Right cardiac atrium (tissue), 5 donors: ENCODE measurements around the gene NUP210. TPM values are rescaled to one million over a fixed set of nuclear protein-coding genes. Genes with fewer than 3 reads are reported as not detected.

ENCODE experiments used
- ATAC-seq, 2 donors: fragments of 200-7000 bp; cut with Tn5 transposase; one replicate each; pipeline versions ENCODE4 v1.8.0 to v1.9.1; 2020; ENCODE audit warnings: moderate library complexity in 2 of 2, mild to moderate bottlenecking in 1 of 2
- DNase-seq, 3 donors: peaks; one replicate each; pipeline ENCODE4 v3.0.0-alpha.2; 2020
- H3K27ac ChIP-seq: one replicate; pipeline ENCODE4 v1.5.1; 2013; ENCODE audit warnings: mild to moderate bottlenecking, low read length, control low read depth, moderate library complexity
- H3K27me3 ChIP-seq: one replicate; pipeline ENCODE4 v1.6.1; 2013; ENCODE audit not compliant: control insufficient read depth, insufficient read depth
- H3K4me1 ChIP-seq: one replicate; pipeline ENCODE4 v1.6.1; 2013; ENCODE audit warnings: low read length; ENCODE audit not compliant: control insufficient read depth, insufficient read depth
- H3K4me3 ChIP-seq: one replicate; pipeline ENCODE4 v1.5.1; 2013; ENCODE audit warnings: low read length, control low read depth
- H3K9me3 ChIP-seq: one replicate; pipeline ENCODE4 v1.6.1; 2013; ENCODE audit warnings: low read length; ENCODE audit not compliant: control insufficient read depth
- WGBS: extraction: QIAGEN DNeasy Blood & Tissue Kit; methylation state at CpG from one replicate; pipeline ENCODE4 v1.1.7; 2013; 5-methylcytosine and 5-hydroxymethylcytosine counted together
- intact Hi-C, 4 donors: fragments of 100-400 bp; cut with DNase I; formaldehyde crosslinking; loops; one replicate each; pipeline versions ENCODE4 v1.11.0 to v1.14.0; 2022 to 2023
- polyA plus RNA-seq: library from polyadenylated mRNA; stranded (reverse); fragments of 200-250 nt; gene quantifications from one replicate; pipeline ENCODE4 v1.2.3, GENCODE V29; 2013
- total RNA-seq, 4 donors: library from RNA; stranded (reverse); fragmentation: NEBNext Ultra II Directional; extraction: Animal tissue kit (Norgen Biotek cat#: 25700); gene quantifications; one replicate each; pipeline ENCODE4 v1.2.1, GENCODE V29; 2021
- donor health status: healthy with polysubstance abuse.
- donor health status: DM: no; HTN: yes; CAD: no.
- donor health status: DM: no; HTN: no; CAD: no.
- donor health status: DM: no; HTN: yes; CAD: no; lungs with severe emphysema.
- donor health status: DM: yes; HTN: yes; CAD: no.

Gene NUP210
- total and polyA plus RNA-seq, 5 donors: 2.0 to 5.9 (median 3.3) TPM

GRCh38 chr3:13403847-13404246, 16.3 kb downstream of the NUP210 start:
- intact Hi-C loops: no loop called here
- ATAC-seq (peak; percentile 14 to 79), DNase-seq (no peak)
- H3K27ac ChIP-seq: no peak overlapping the region
- WGBS: 60% methylated on average over 6 of the region's 6 CpGs
- no peaks in the 10 kb centered on the region for H3K27me3 ChIP-seq
- H3K4me1 ChIP-seq: no peaks in the 10 kb centered on the region
- no peaks in the 10 kb centered on the region for H3K9me3 ChIP-seq
- H3K4me3 ChIP-seq: no peak overlapping the region

DNA sequence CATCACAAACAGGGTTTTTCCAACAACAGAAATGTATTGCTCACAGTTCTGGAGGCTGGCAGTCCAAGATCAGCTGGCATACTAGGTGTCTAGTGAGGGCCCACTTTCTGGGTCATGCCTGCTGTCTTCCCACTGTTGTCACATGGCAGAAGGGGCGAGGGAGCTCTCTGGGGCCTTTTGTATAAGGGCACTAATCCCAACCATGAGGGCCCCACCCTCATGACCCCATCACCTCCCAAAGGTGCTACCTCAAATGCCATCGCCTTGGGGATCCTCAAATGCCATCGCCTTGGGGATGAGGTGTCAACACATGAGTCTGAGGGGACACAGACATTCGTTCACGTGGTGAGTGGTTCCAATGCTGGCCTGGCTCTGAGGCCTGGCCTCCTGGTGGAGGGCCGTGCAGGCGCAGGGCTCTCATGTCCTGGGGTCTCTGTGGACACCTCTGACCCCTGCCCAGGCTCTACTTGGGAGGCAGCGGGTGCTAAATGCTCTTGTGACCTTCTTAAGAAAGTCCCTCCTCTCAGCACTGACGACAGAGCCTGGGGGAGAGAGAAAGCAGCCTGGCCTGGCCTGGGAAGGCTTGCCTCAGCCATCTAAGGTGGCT, 16.8 kb downstream of the NUP210 start:
- Histone ChIP-seq H3K4me1 (no peaks in the 10 kb centered on the region), H3K4me3 (no peak overlapping the region), H3K27ac (no peak overlapping the region), H3K27me3 (no peaks in the 10 kb centered on the region), H3K9me3 (no peaks in the 10 kb centered on the region)
- ATAC-seq: no peak
- 89% methylated on average over 9 of the region's 9 CpGs for WGBS
- no peak for DNase-seq
- intact Hi-C loops: no loop called here

DNA sequence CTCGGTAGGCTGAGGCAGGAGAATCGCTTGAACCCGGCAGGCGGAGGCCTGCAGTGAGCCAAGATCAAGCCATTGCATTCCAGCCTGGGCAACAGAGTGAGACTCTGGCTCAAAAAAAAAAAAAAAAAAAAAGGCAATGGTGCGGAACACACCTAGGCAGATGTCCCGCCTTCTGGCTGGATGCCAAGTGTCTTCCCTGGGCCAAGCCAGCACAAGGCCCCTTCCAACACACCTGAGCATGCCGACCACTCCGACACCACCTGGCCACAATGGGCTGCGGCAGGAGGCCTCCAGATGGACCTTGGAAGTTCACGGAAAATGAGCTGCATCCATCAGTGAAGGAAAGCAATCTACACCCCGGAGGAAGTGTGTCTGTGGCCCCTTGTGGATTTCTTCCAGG, 19.0 kb downstream of the NUP210 start:
- ATAC-seq (no peak), DNase-seq (peak in 1 of 3 donors; percentile 56)
- intact Hi-C loops: no loop called here
- Histone ChIP-seq H3K27me3 (no peaks in the 10 kb centered on the region), H3K4me1 (no peaks in the 10 kb centered on the region), H3K4me3 (no peak overlapping the region), H3K27ac (no peak overlapping the region), H3K9me3 (no peaks in the 10 kb centered on the region)
- 94% methylated on average over 10 of the region's 11 CpGs for WGBS

- Histone ChIP-seq H3K4me1 (no peaks in the 10 kb centered on the region), H3K4me3 (no peak overlapping the region), H3K27ac (no peak overlapping the region), H3K27me3 (no peaks in the 10 kb centered on the region), H3K9me3 (no peaks in the 10 kb centered on the region)
- ATAC-seq (no peak), DNase-seq (no peak)
- intact Hi-C loops: no loop called here
- 70% methylated on average over 13 of the region's 13 CpGs for WGBS
Observed at GRCh38 chr3:13400114-13400673, 19.9 kb downstream of the NUP210 start.

- WGBS: 94% methylated on average over 12 of the region's 12 CpGs
- no peaks in the 10 kb centered on the region for H3K9me3 ChIP-seq
- DNase-seq (no peak), ATAC-seq (no peak)
- no peak overlapping the region for H3K4me3 ChIP-seq
- H3K27me3 ChIP-seq: no peaks in the 10 kb centered on the region
- intact Hi-C loops: no loop called here
- H3K27ac ChIP-seq: no peak overlapping the region
- H3K4me1 ChIP-seq: no peaks in the 10 kb centered on the region
Observed at GRCh38 chr3:13399603-13400002, 20.5 kb downstream of the NUP210 start.

DNA sequence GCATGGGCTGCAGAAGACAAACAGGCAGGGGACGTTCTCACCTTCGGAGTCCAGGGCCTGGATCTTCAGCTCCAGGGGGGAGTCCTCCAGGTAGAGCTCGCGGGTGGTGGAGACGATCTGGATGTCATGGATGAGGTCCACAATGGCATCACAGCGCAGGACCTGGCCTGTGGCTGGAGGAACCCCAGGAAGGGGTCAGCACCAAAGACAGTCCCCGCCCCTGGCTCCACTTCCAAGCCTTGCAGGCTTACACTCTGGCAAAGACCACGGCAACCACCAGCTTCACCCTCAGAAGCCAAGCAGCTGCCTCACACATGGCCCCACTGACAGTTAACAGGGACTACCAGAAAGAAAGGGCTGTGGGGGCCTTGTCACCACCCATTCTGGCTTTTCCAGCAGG, 22.8 kb downstream of the NUP210 start:
- intact Hi-C loops: no loop called here
- Histone ChIP-seq H3K9me3 (no peaks in the 10 kb centered on the region), H3K4me3 (no peak overlapping the region), H3K27ac (no peak overlapping the region), H3K4me1 (no peaks in the 10 kb centered on the region), H3K27me3 (no peaks in the 10 kb centered on the region)
- WGBS: 91% methylated on average over 8 of the region's 8 CpGs
- DNase-seq (no peak), ATAC-seq (no peak)

- Histone ChIP-seq H3K27me3 (no peaks in the 10 kb centered on the region), H3K27ac (no peak overlapping the region), H3K9me3 (no peaks in the 10 kb centered on the region), H3K4me3 (no peak overlapping the region), H3K4me1 (no peaks in the 10 kb centered on the region)
- intact Hi-C loops: no loop called here
- WGBS: 90% methylated on average over 4 of the region's 4 CpGs
- DNase-seq (no peak), ATAC-seq (no peak)
Observed at GRCh38 chr3:13394363-13394762, 25.8 kb downstream of the NUP210 start.

DNA sequence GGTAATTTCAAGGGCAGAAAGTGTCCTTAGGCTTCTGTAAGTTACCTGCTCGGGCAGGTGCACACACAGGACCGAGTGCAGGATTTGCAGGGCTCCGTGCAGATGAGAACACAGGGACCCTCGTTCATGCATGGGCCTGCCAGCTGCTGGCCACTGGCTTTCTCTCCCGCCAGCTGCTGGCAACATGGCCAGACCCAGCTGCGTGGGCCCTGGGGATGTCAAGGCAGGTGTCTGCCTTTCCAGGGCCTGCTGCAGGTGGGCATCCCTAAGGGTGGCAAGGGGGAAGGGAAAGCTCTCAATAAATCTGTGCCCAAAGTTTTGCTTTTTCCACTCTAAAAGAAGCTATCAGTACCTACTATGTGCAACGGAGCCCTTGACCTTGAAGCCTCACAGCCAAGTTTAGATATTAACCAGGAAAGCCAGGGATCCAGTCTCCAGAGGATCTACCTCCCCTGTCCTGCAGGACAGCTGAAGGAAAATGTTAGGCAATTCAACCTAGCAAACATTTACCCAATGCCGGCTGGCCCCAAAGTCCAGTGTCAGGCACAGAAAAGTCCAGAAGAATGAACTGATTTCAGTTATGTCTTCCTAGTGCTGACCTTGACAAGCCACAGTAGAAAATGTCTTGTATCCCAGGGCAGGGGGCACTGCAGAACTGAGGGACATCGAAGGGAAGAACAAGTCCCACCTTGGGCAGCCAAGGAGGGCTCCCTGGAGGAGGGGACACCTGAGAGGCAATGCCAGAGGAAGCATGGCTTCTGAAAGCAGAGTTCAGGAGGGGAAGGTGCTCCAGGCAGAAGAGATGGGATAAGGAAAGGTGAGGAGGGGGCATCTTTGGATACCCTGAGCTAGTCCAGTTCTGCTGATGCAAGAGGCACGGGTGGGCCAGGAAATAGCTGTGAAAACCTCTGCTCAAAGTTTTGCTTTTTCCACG, 26.4 kb downstream of the NUP210 start:
- Histone ChIP-seq H3K4me1 (no peaks in the 10 kb centered on the region), H3K4me3 (no peak overlapping the region), H3K9me3 (no peaks in the 10 kb centered on the region), H3K27me3 (no peaks in the 10 kb centered on the region), H3K27ac (no peak overlapping the region)
- no peak for ATAC-seq
- intact Hi-C loops: no loop called here
- DNase-seq: no peak
- 89% methylated on average over 11 of the region's 11 CpGs for WGBS

- Histone ChIP-seq H3K4me3 (no peak overlapping the region), H3K9me3 (no peaks in the 10 kb centered on the region), H3K27ac (no peak overlapping the region), H3K27me3 (no peaks in the 10 kb centered on the region), H3K4me1 (no peaks in the 10 kb centered on the region)
- no peak for DNase-seq
- 79% methylated on average over 7 of the region's 7 CpGs for WGBS
- ATAC-seq: no peak
- intact Hi-C loops: no loop called here
Observed at GRCh38 chr3:13391308-13391707, 28.8 kb downstream of the NUP210 start.

- intact Hi-C loops: no loop called here
- DNase-seq (no peak), ATAC-seq (no peak)
- Histone ChIP-seq H3K4me1 (no peaks in the 10 kb centered on the region), H3K27me3 (no peaks in the 10 kb centered on the region), H3K9me3 (no peaks in the 10 kb centered on the region), H3K27ac (no peak overlapping the region), H3K4me3 (no peak overlapping the region)
- WGBS: 76% methylated on average over 7 of the region's 7 CpGs
Observed at GRCh38 chr3:13389378-13389777, 30.7 kb downstream of the NUP210 start.

GRCh38 chr3:13388816-13389215, 31.3 kb downstream of the NUP210 start:
- no peak for DNase-seq
- no peaks in the 10 kb centered on the region for H3K4me1 ChIP-seq
- no peaks in the 10 kb centered on the region for H3K27me3 ChIP-seq
- WGBS: 90% methylated on average over 13 of the region's 13 CpGs
- no peaks in the 10 kb centered on the region for H3K9me3 ChIP-seq
- ATAC-seq: no peak
- no peak overlapping the region for H3K27ac ChIP-seq
- no peak overlapping the region for H3K4me3 ChIP-seq
- intact Hi-C loops: no loop called here
